Kidney epithelial cell (primary cell): ENCODE data around the gene TSNAX. TPM values are rescaled to one million over a fixed set of nuclear protein-coding genes. Genes with fewer than 3 reads are reported as not detected.
"Not testable (repeated sequence)": the region's sequence is repeated elsewhere in the genome, so short reads cannot be mapped to it uniquely, and the experiment has no call there.

Source experiments
- DNase-seq: peaks from one replicate; pipeline ENCODE4 v3.0.0-alpha.2; 2010; ENCODE audit warnings: low read depth
- H3K27me3 ChIP-seq: 2 replicates; pipeline ENCODE4 v1.6.0; 2011; ENCODE audit warnings: low read length; ENCODE audit not compliant: control insufficient read depth, insufficient read depth
- H3K36me3 ChIP-seq: 2 replicates; pipeline ENCODE4 v1.5.1; 2011; ENCODE audit warnings: low read length; ENCODE audit not compliant: control insufficient read depth, insufficient read depth
- H3K4me3 ChIP-seq: 2 replicates; pipeline ENCODE4 v1.5.1; 2011; ENCODE audit warnings: low read depth, mild to moderate bottlenecking, control low read depth, low read length
- total RNA-seq: library from RNA; depleted of rRNA; stranded (reverse); fragments of >200 nt; gene quantifications from 2 replicates; pipeline ENCODE4 v1.2.3, GENCODE V29; 2015
- TF ChIP-seq, protein P1 (sequence below): IDR thresholded peaks from 2 replicates; pipeline ENCODE4 v1.5.1; 2011; ENCODE audit warnings: mild to moderate bottlenecking, moderate library complexity, low read length, control low read depth, inconsistent platforms; ENCODE audit not compliant: insufficient read depth, poor library complexity, severe bottlenecking

Gene TSNAX
- total RNA-seq, 1 donor from 2014 or later, result 29.4 TPM

DNA sequence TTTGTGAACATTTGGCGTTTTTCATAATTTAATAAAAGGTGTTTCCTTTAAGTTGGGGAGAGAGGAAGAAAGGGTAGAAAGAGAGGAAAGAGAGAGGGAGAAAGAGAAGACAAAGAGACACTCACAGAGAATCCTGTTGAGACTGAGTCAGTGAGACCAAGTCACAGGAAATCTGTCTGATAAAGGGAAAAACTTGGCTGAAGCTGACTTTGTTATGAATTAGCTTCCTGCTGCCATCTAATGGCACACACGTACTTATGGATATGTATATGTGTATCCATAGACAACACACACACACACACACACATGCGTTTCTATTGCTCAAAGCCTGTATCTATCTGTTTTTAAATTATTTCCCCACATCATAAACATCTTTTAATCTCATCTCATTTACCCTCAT, 55.6 kb downstream of the TSNAX start:
- DNase-seq, result peak; percentile 21
- H3K36me3 ChIP-seq, result no peaks in the 10 kb centered on the region
- H3K27me3 ChIP-seq, result no peaks in the 10 kb centered on the region
- H3K4me3 ChIP-seq, result no peak overlapping the region
- TF ChIP-seq, protein P1, sequence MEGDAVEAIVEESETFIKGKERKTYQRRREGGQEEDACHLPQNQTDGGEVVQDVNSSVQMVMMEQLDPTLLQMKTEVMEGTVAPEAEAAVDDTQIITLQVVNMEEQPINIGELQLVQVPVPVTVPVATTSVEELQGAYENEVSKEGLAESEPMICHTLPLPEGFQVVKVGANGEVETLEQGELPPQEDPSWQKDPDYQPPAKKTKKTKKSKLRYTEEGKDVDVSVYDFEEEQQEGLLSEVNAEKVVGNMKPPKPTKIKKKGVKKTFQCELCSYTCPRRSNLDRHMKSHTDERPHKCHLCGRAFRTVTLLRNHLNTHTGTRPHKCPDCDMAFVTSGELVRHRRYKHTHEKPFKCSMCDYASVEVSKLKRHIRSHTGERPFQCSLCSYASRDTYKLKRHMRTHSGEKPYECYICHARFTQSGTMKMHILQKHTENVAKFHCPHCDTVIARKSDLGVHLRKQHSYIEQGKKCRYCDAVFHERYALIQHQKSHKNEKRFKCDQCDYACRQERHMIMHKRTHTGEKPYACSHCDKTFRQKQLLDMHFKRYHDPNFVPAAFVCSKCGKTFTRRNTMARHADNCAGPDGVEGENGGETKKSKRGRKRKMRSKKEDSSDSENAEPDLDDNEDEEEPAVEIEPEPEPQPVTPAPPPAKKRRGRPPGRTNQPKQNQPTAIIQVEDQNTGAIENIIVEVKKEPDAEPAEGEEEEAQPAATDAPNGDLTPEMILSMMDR, result peak; percentile 19

DNA sequence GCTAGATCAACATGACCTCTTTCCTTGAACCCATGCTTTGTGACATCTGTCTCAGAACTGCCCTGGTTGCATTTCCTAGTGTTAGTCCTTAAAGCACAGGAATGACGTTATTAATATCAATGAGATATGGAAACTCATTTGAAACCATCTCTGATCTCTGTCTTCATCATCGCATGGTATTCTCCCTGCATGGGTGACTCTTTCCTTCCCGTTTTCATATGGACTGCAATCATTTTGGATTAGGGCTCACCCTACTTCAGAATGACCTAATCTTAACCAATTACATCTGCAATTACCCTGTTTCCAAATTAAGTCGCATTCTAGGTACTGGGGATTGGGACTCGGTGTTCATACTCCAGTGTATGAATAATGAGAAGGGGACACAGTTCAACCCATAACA, 56.5 kb downstream of the TSNAX start:
- Histone ChIP-seq H3K4me3 (no peak overlapping the region), H3K36me3 (no peaks in the 10 kb centered on the region), H3K27me3 (no peaks in the 10 kb centered on the region)
- TF ChIP-seq, protein P1, result no peak
- DNase-seq, result no peak

- DNase-seq, result peak; percentile 28
- no peaks in the 10 kb centered on the region for H3K27me3 ChIP-seq
- H3K36me3 ChIP-seq, result no peaks in the 10 kb centered on the region
- TF ChIP-seq, protein P1, result peak; percentile 80
- H3K4me3 ChIP-seq, result no peak overlapping the region
These were observed 62.2 kb downstream of the TSNAX start for GRCh38 chr1:231590453-231591198.

GRCh38 chr1:231591466-231591865, 63.0 kb downstream of the TSNAX start:
- Histone ChIP-seq H3K27me3 (no peaks in the 10 kb centered on the region), H3K4me3 (no peak overlapping the region), H3K36me3 (no peaks in the 10 kb centered on the region)
- DNase-seq, result no peak
- TF ChIP-seq, protein P1, result no peak

GRCh38 chr1:231592809-231593208, 64.3 kb downstream of the TSNAX start:
- no peaks in the 10 kb centered on the region for H3K27me3 ChIP-seq
- no peaks in the 10 kb centered on the region for H3K36me3 ChIP-seq
- no peak overlapping the region for H3K4me3 ChIP-seq
- no peak for DNase-seq
- TF ChIP-seq, protein P1, result no peak

- not testable (repeated sequence) for DNase-seq, H3K36me3 ChIP-seq, H3K4me3 ChIP-seq, H3K27me3 ChIP-seq
These were observed 64.8 kb downstream of the TSNAX start for GRCh38 chr1:231593264-231593663.
